GM12874 (cell line): ENCODE measurements around the gene TBC1D21.

Experiments
- CTCF ChIP-seq: IDR thresholded peaks from 2 replicates; pipeline ENCODE4 v1.5.1; 2011; ENCODE audit warnings: low read depth, mild to moderate bottlenecking, control low read depth, low read length, moderate library complexity; ENCODE audit not compliant: insufficient read depth

Gene TBC1D21

GRCh38 chr15:73862276-73862675, 11.1 kb upstream of the TBC1D21 start:
- TF ChIP-seq CTCF: no peak

GRCh38 chr15:73865379-73865778, 8.0 kb upstream of the TBC1D21 start:
- TF ChIP-seq CTCF: no peak

- TF ChIP-seq CTCF: no peak
These were observed 7.5 kb upstream of the TBC1D21 start for GRCh38 chr15:73865904-73866303.

- TF ChIP-seq CTCF: no peak
These were observed 6.9 kb upstream of the TBC1D21 start for GRCh38 chr15:73866481-73866880.

- TF ChIP-seq CTCF: no peak
These were observed 6.4 kb upstream of the TBC1D21 start for GRCh38 chr15:73866881-73867410.

GRCh38 chr15:73867426-73867825, 5.9 kb upstream of the TBC1D21 start:
- no peak for TF ChIP-seq CTCF

- no peak for TF ChIP-seq CTCF
These were observed 5.4 kb upstream of the TBC1D21 start for GRCh38 chr15:73867956-73868355.
